Activated CD8-positive, alpha-beta T cell treated with anti-CD3 and anti-CD28 coated beads for 36 hours (primary cell): ENCODE data around the gene PTPN13. TPM values are rescaled to one million over a fixed set of nuclear protein-coding genes. Genes with fewer than 3 reads are reported as not detected.

ENCODE experiments used
- ATAC-seq: fragments of 200-7000 bp; cut with Tn5 transposase; one replicate; pipeline ENCODE4 v1.10.0; 2021; ENCODE audit warnings: mild to moderate bottlenecking, moderate library complexity
- CTCF ChIA-PET: fragments of 350-600 bp; sonication (Branson Sonifier 250); formaldehyde crosslinking; loops from one replicate; lab custom pipeline; 2021; ENCODE audit warnings: antibody characterized with exemption; lab: Charles Lee
- POLR2A ChIA-PET: fragments of 350-600 bp; sonication (Branson Sonifier 250); formaldehyde crosslinking; loops from one replicate; lab custom pipeline; 2021; ENCODE audit warnings: antibody characterized with exemption; lab: Charles Lee
- DNase-seq: peaks from one replicate; pipeline ENCODE4 v3.0.0-alpha.2; 2020
- H3K27ac Mint-ChIP-seq: one replicate; pipeline ENCODE4 v1.8.0; 2021; ENCODE audit warnings: mild to moderate bottlenecking, mixed read lengths
- H3K27me3 Mint-ChIP-seq: one replicate; pipeline ENCODE4 v1.8.0; 2021; ENCODE audit warnings: mixed read lengths
- H3K36me3 Mint-ChIP-seq: one replicate; pipeline ENCODE4 v1.8.0; 2021; ENCODE audit warnings: low read depth, mixed read lengths
- H3K4me1 Mint-ChIP-seq: one replicate; pipeline ENCODE4 v1.8.0; 2021; ENCODE audit warnings: low read depth, mixed read lengths
- H3K4me3 Mint-ChIP-seq: one replicate; pipeline ENCODE4 v1.8.0; 2021; ENCODE audit warnings: mild to moderate bottlenecking, moderate library complexity, mixed read lengths
- H3K9me3 Mint-ChIP-seq: one replicate; pipeline ENCODE4 v1.8.0; 2021; ENCODE audit warnings: mixed read lengths
- intact Hi-C: fragments of 100-400 bp; cut with micrococcal nuclease; formaldehyde crosslinking; loops from one replicate; pipeline ENCODE4 v1.10.0; 2022
- total RNA-seq, 2 experiments: library from RNA; stranded (reverse); gene quantifications; one replicate each; pipeline ENCODE4 v1.2.3, GENCODE V29; 2021
- TF ChIP-seq, protein P1 (sequence below): fragments of 200-600 bp; IDR thresholded peaks from one replicate; pipeline ENCODE4 v1.8.0; 2022; ENCODE audit warnings: antibody characterized with exemption, mild to moderate bottlenecking

Gene PTPN13
- total RNA-seq, 2 experiments from 2014 or later: 0.27 to 0.38 TPM

DNA sequence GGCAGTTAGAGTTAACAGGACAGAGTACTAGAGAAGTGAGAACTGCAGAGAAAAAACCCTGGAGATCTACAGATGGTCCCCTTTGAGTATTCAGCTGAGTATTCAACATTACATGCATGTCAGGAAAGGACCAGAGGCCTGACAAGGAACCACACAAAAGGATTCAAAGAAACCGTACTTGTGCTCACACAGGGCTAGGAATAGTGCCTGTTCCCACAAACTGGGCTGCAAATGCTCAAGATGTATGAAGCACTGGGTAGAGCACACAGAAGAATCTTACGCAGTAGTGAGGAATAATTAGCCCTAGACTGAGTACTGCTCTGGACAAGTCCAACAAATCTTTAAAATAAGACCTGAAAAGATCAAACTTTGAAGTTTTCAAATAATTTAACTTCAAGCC, 17.6 kb downstream of the PTPN13 start:
- intact Hi-C loops: no loop called here
- POLR2A ChIA-PET: no interaction called here
- no peaks in the 10 kb centered on the region for H3K9me3 Mint-ChIP-seq
- H3K4me3 Mint-ChIP-seq: no peak overlapping the region
- no peaks in the 10 kb centered on the region for H3K36me3 Mint-ChIP-seq
- TF ChIP-seq, protein P1, sequence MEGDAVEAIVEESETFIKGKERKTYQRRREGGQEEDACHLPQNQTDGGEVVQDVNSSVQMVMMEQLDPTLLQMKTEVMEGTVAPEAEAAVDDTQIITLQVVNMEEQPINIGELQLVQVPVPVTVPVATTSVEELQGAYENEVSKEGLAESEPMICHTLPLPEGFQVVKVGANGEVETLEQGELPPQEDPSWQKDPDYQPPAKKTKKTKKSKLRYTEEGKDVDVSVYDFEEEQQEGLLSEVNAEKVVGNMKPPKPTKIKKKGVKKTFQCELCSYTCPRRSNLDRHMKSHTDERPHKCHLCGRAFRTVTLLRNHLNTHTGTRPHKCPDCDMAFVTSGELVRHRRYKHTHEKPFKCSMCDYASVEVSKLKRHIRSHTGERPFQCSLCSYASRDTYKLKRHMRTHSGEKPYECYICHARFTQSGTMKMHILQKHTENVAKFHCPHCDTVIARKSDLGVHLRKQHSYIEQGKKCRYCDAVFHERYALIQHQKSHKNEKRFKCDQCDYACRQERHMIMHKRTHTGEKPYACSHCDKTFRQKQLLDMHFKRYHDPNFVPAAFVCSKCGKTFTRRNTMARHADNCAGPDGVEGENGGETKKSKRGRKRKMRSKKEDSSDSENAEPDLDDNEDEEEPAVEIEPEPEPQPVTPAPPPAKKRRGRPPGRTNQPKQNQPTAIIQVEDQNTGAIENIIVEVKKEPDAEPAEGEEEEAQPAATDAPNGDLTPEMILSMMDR: no peak
- H3K4me1 Mint-ChIP-seq: no peaks in the 10 kb centered on the region
- ATAC-seq: no peak
- CTCF ChIA-PET: no interaction called here
- no peak for DNase-seq
- peaks cover 3% of the 10 kb centered on the region for H3K27me3 Mint-ChIP-seq
- H3K27ac Mint-ChIP-seq: no peak overlapping the region

DNA sequence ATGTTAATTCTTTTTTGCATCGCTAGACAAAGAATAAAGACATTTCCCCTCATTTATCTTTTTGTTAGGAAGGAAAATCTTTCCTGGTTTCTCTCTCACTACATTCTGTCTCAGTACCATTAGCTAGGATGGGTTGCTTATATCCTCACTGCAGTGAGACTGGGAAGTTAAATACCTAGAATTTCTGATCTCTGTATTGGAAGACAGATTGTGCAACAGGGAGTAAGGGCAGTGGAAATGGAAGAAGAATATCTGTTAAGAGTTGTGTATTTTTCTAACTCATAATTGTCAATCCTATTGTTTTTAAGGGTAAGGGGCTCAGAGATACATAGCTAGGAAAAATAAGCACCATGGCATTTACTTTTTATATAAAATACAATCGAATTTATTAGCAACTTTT, 19.6 kb downstream of the PTPN13 start:
- DNase-seq (no peak), ATAC-seq (no peak)
- Mint-ChIP-seq H3K4me1 (no peaks in the 10 kb centered on the region), H3K27ac (no peak overlapping the region), H3K27me3 (peaks cover 5% of the 10 kb centered on the region), H3K4me3 (no peak overlapping the region), H3K9me3 (no peaks in the 10 kb centered on the region), H3K36me3 (no peaks in the 10 kb centered on the region)
- intact Hi-C loops: no loop called here
- CTCF ChIA-PET: no interaction called here
- TF ChIP-seq, protein P1: no peak
- POLR2A ChIA-PET: interaction anchor here (0.6 kb wide), 1 partner anchor 296 kb away, joined by 3 read pairs; no protein-coding TSS in a partner anchor

DNA sequence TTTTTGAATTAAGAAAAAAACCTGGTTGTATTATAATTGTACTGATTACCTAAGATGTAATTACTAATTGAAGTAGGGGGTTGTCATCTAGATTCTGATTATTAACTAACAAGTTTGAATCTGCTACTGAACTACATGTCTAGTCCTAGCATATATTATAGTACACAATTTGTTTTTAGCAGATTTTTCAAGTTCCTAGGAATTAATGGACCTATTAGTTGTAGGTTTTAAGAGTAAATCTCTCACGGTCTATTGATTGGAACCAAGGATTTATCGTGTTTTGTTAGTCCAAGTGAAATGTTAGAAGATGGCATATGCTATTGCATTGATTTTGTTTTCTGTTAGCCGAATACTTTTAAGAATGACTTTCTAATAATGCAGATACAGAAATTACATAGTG, 20.8 kb downstream of the PTPN13 start:
- Mint-ChIP-seq H3K9me3 (no peaks in the 10 kb centered on the region), H3K27ac (no peak overlapping the region), H3K36me3 (no peaks in the 10 kb centered on the region), H3K4me1 (no peaks in the 10 kb centered on the region), H3K27me3 (peaks cover 5% of the 10 kb centered on the region), H3K4me3 (no peak overlapping the region)
- TF ChIP-seq, protein P1: no peak
- ATAC-seq (no peak), DNase-seq (no peak)
- CTCF ChIA-PET: no interaction called here
- intact Hi-C loops: no loop called here
- POLR2A ChIA-PET: no interaction called here

DNA sequence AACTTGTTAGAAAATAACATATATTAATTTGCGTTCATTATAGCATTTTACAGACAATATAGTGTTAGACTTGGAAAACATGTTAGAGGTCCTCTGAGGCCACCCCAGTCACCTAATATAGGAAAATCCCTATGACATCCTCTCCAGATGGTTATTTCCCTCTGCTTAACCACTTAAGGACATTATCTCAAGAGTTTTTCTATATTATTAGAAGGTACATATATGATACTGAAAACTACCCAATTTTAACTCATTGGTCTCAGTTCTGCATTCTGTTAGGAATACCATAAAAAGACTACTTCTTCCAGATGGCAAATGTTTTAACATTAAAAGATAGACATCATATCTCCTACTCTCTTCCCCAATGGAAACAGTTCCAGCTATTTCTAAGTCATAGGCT, 21.4 kb downstream of the PTPN13 start:
- H3K36me3 Mint-ChIP-seq: no peaks in the 10 kb centered on the region
- intact Hi-C loops: no loop called here
- no peak for DNase-seq
- no peak overlapping the region for H3K4me3 Mint-ChIP-seq
- POLR2A ChIA-PET: no interaction called here
- no peak overlapping the region for H3K27ac Mint-ChIP-seq
- no peak for ATAC-seq
- H3K9me3 Mint-ChIP-seq: no peaks in the 10 kb centered on the region
- no peaks in the 10 kb centered on the region for H3K4me1 Mint-ChIP-seq
- TF ChIP-seq, protein P1: no peak
- CTCF ChIA-PET: no interaction called here
- H3K27me3 Mint-ChIP-seq: peaks cover 5% of the 10 kb centered on the region

DNA sequence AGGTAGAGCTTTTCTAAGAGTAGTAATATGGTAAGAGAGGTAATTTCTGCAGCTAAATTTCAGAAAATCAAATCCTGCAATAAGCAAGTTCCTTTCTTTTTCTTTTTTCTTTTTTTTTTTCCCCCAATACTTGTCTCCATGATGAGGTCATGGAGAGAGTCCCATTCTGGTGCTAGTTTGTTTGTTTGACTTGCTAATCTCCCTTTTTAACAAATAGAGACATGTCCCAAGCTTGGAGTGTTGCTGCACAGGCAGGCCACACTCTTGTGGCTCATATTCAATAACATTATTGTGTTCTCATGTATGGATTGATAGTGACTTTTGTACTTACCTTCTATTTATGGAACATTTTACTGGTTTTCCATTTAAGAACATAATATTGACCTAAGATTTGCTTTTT, 25.5 kb downstream of the PTPN13 start:
- intact Hi-C loops: no loop called here
- H3K4me3 Mint-ChIP-seq: no peak overlapping the region
- H3K9me3 Mint-ChIP-seq: no peaks in the 10 kb centered on the region
- POLR2A ChIA-PET: no interaction called here
- TF ChIP-seq, protein P1: no peak
- no peak overlapping the region for H3K27ac Mint-ChIP-seq
- H3K27me3 Mint-ChIP-seq: peaks cover 2% of the 10 kb centered on the region
- ATAC-seq (no peak), DNase-seq (no peak)
- no peaks in the 10 kb centered on the region for H3K4me1 Mint-ChIP-seq
- CTCF ChIA-PET: no interaction called here
- H3K36me3 Mint-ChIP-seq: no peaks in the 10 kb centered on the region
